Skeletal muscle satellite cell (primary cell): ENCODE measurements around the gene CHST11.

Experiments
- H3K27me3 ChIP-seq: 2 replicates; pipeline ENCODE4 v1.7.0; 2013; ENCODE audit warnings: low read length; ENCODE audit not compliant: control insufficient read depth, insufficient read depth
- H3K36me3 ChIP-seq: 2 replicates; pipeline ENCODE4 v1.7.0; 2013; ENCODE audit warnings: mild to moderate bottlenecking, control low read depth, low read length; ENCODE audit not compliant: insufficient read depth
- H3K4me1 ChIP-seq: 2 replicates; pipeline ENCODE4 v1.7.0; 2013; ENCODE audit warnings: low read length; ENCODE audit not compliant: control insufficient read depth, insufficient read depth
- H3K4me2 ChIP-seq: 2 replicates; pipeline ENCODE4 v1.7.0; 2013; ENCODE audit warnings: mild to moderate bottlenecking, low read length
- H3K4me3 ChIP-seq: 2 replicates; pipeline ENCODE4 v1.7.0; 2013; ENCODE audit warnings: low read length
- H3K9ac ChIP-seq: 2 replicates; pipeline ENCODE4 v1.7.0; 2013; ENCODE audit warnings: mild to moderate bottlenecking, low read depth, low read length, moderate library complexity
- H3K9me3 ChIP-seq: replicated peaks from 2 replicates; pipeline ENCODE4 v1.7.0; 2013; ENCODE audit warnings: mild to moderate bottlenecking, control low read depth, low read length

CHST11 gene

DNA sequence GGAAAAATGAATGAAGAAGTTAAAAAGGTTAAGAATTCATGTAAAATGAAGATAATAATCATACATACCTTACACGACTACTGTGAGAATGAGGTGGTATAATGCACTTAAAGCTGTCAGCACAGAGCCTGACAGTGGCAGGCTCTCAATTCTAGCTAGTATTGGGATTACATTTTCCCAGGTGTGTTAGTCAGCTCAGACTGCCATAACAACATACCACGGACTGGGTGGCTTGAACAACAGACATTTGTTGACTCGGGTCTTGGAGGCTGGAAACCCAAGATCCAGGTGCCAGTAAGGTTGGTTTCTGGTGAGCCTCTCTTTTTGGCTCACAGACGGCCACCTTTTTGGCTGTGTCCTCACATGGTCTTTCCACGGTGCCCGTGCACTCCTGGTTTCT is 167.8 kb downstream of the CHST11 start:
- Histone ChIP-seq H3K4me1 (no peaks in the 10 kb centered on the region), H3K9ac (no peak overlapping the region), H3K9me3 (no peaks in the 10 kb centered on the region), H3K36me3 (no peaks in the 10 kb centered on the region), H3K27me3 (no peaks in the 10 kb centered on the region), H3K4me3 (no peak overlapping the region), H3K4me2 (no peak overlapping the region)

DNA sequence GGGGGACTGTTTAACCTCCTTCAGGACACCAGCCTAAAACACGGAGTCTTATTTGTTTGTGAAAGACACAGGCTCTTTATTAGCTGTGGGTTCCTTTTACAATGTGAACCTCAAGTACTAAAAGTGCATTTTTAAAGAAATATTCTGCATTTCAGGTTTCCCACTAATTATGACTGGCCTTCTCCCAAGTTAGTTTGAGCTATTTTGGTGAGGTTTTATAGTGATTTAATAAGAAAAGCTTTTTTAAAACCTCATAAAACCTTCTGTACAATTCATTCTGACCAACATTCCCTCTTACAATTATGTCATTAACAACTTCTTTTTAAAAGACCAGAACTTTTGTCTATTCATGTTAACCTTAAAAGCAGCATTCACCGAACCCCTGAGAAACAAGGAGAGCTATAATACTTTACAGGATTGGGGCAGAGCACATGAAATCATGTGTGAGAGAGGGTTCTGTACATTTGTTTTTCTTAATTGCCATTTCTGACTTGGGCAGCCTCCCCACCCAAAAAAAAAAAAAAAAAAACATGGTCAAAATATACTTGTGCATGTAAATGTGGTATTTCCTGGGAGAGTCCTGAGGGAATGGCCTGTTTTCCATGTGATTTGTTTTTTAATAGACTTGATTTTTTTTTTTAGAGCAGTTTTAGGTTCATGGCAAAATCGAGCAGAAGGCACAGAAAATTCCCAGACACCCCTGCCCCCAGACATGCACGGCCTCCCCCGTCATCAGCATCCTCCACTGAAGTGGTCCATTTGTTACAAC is 169.5 kb downstream of the CHST11 start:
- H3K4me3 ChIP-seq, result no peak overlapping the region
- H3K9me3 ChIP-seq, result no peaks in the 10 kb centered on the region
- H3K36me3 ChIP-seq, result no peaks in the 10 kb centered on the region
- no peak overlapping the region for H3K4me2 ChIP-seq
- H3K27me3 ChIP-seq, result no peaks in the 10 kb centered on the region
- no peak overlapping the region for H3K9ac ChIP-seq
- H3K4me1 ChIP-seq, result no peaks in the 10 kb centered on the region

DNA sequence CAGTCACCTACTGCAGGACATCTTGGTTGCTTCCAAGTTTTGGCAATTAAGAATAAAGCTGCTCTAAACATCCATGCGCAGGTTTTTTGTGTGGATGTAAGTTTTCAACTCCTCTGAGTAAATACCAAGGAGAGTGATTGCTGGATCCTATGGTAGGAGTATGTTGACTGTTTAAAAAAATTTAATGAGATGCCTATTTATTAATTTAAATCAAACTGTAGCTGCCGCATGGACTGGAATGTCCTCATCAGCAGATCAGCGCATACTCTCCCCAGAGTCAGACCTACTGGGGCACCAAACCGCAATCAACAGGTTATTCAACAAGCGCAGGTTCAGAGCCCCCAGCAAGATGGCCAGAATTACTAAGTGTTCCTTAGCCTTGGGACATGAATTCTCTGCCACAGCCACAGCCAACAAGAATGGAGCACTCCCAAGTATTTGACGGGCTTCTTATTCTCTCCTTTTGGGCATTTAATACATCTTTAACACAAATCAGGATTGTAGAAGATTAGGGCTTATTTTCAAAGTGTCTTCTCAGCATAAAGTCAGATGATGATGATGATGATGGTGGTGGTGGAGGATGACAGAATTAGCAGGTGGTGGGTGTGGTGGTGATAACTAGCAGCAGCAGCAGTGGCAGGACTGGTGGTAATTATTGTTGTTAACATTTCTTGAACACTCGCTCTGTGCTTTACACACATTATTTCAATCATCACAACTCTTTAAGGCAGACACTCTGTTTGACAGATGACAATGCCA is 170.7 kb downstream of the CHST11 start:
- Histone ChIP-seq H3K4me1 (no peaks in the 10 kb centered on the region), H3K4me3 (no peak overlapping the region), H3K9ac (no peak overlapping the region), H3K36me3 (no peaks in the 10 kb centered on the region), H3K9me3 (no peaks in the 10 kb centered on the region), H3K27me3 (no peaks in the 10 kb centered on the region), H3K4me2 (no peak overlapping the region)

DNA sequence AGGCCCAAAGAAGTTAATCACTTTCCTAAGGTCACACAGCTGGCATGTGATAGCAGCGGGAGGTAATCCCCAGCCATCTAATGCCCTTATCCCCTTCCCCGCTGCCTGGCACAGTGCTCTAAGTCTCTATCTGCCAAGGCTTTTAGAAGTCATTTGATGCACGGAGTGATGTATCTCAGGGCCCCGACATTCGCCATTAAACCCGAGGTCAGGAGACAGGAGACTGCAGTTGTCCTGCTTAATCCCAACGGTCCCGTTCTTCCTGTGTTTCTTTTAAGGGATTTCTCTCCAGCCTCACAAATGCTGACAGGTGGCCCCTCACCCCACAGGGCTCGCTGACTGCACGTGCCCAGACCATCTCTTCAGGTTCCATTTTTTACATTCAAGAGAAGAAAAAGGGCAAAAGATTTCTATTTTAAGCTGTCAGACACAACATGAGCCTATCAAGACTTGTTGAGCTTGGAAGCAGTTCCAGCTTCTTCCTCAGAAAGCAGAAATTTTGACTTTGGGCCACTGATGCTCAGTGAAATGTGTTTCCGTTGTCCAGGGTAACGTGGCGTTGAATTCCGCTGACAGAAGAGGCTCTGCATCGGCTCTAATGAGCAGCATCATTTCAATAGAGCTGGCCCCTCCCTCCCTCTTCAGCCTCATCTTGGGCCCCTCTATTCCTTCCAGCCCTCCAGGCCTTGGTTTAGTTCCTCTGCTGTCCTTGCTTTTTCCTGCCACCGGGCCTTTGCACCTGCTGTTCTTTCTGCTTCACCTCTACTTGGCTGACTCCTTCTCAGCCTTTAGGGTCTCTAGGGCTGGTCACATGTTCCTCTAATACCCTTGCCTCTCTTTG is 171.5 kb downstream of the CHST11 start:
- Histone ChIP-seq H3K9me3 (no peaks in the 10 kb centered on the region), H3K4me3 (no peak overlapping the region), H3K36me3 (no peaks in the 10 kb centered on the region), H3K9ac (no peak overlapping the region), H3K4me1 (no peaks in the 10 kb centered on the region), H3K4me2 (no peak overlapping the region), H3K27me3 (no peaks in the 10 kb centered on the region)

DNA sequence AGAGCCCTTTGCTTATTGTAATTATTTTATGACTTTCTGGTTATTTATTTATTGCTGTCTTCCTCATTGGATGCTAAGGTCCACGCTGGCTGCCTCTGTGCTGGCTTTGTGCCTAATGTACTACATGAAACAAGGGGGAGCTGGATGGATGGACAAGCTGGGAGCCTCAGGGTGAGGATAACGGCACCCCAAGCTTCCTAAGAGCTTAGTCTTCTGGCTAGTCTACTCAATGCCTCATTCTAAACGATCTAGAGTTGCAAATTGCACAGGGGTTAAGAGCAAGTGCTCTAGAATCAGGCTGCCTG is 172.0 kb downstream of the CHST11 start:
- Histone ChIP-seq H3K4me1 (no peaks in the 10 kb centered on the region), H3K9ac (no peak overlapping the region), H3K36me3 (no peaks in the 10 kb centered on the region), H3K4me2 (no peak overlapping the region), H3K27me3 (no peaks in the 10 kb centered on the region), H3K4me3 (no peak overlapping the region), H3K9me3 (no peaks in the 10 kb centered on the region)

DNA sequence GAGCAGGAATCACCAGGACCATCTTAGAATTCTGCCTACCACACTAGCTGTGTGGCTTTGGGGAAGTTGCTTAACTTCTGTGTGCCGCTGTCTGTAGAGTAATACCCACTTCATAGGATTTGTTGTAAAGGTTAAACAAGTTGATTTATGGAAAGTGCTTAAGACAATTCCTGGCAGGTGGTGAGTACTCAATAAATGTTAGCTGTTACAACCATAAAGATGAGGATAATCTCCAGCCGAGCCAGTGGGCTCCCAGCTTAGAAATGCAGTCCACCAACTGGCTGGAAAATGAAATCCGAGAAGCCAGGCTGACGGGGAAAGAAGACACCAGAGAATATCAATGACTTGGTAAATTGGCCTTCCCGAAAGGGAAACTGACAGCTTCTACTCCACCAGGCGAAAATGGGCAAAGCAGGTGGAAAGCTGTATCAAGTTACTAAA is 173.5 kb downstream of the CHST11 start:
- Histone ChIP-seq H3K9ac (no peak overlapping the region), H3K4me3 (no peak overlapping the region), H3K9me3 (no peaks in the 10 kb centered on the region), H3K4me2 (no peak overlapping the region), H3K27me3 (no peaks in the 10 kb centered on the region), H3K36me3 (no peaks in the 10 kb centered on the region), H3K4me1 (no peaks in the 10 kb centered on the region)

DNA sequence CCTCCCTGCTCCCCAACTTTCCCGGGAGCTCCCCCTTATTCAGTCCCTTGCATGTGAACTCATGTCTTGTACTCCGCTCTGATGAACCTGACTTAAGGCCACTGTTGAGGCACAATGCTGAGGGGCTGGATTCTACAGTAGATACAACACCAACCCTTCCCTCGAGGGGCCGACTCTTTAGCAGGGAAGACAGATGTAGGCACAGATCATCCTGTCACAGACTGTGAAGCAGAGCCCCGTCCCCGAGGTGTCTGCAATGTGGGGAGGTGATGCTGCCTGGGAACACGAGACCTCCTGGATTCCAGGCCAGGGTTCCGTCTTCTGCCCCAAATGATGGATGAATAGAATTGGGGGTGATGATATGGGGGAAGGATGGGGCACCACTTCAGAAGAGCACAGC is 175.1 kb downstream of the CHST11 start:
- Histone ChIP-seq H3K9ac (no peak overlapping the region), H3K36me3 (no peaks in the 10 kb centered on the region), H3K4me3 (no peak overlapping the region), H3K4me1 (no peaks in the 10 kb centered on the region), H3K9me3 (no peaks in the 10 kb centered on the region), H3K27me3 (no peaks in the 10 kb centered on the region), H3K4me2 (no peak overlapping the region)

DNA sequence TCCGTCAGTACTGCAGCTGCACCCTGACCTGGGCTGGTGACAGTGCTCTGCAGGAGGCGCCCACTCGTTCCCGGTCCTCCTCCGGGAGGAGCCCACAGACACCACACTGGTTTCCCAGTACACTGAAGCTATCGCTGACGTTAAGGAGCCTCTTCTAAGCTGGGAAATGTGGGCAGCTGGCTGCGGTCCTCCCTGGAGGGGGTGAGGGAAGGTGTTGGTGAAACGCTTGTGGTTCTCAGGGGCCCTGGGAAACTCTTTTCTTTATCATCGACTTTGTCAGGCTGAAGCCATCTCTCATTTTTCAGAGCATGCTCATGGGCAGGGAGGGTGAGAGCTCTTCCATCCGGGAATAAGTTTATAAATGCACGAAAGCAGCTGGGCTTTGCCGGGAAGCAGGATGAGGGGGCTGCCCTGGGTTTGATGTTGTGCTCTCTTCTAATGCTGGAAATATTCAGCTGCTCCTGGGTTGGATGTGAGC is 176.0 kb downstream of the CHST11 start:
- H3K27me3 ChIP-seq, result no peaks in the 10 kb centered on the region
- no peak overlapping the region for H3K4me2 ChIP-seq
- H3K9me3 ChIP-seq, result no peaks in the 10 kb centered on the region
- no peaks in the 10 kb centered on the region for H3K4me1 ChIP-seq
- H3K9ac ChIP-seq, result no peak overlapping the region
- H3K36me3 ChIP-seq, result no peaks in the 10 kb centered on the region
- H3K4me3 ChIP-seq, result no peak overlapping the region

DNA sequence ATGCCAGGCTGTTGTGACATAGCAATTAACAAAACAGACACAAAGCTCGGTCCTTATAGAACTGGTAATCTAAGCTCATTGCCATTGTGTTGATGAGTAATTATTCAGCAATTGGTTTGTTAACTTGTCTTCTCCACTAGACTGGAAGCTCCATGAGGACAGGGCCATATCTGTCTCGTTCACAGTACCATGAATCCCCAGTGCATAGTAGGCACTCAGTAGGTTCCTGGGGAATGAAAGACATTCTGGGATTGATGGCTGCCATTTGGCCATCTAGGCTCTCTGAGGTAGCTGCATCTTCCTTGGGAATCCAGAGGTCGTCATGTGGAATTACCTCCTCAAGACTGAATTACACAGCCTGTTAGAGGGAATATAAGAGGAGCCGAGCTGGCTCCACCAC is 177.3 kb downstream of the CHST11 start:
- Histone ChIP-seq H3K4me1 (no peaks in the 10 kb centered on the region), H3K36me3 (no peaks in the 10 kb centered on the region), H3K9me3 (no peaks in the 10 kb centered on the region), H3K4me2 (no peak overlapping the region), H3K9ac (no peak overlapping the region), H3K27me3 (no peaks in the 10 kb centered on the region), H3K4me3 (no peak overlapping the region)

DNA sequence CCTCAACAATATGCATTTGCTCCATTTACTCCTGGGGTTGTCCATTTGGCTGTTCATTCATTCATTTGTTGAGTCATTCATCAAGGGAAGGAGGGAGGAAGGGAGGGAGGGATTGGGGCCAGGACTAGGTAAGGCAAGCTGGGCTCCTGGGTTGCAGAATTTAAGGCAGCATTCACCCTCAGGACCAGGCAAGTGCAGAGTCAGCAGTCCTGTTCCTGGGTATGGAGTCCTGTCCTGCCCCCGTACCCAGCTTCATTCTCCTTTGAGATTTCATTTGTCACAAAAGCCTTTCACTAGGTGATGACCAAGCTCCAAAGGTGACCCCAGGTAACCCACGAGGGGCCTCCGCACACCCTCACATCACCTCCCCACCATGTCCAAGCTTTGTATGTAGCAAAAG is 178.1 kb downstream of the CHST11 start:
- H3K4me1 ChIP-seq, result no peaks in the 10 kb centered on the region

DNA sequence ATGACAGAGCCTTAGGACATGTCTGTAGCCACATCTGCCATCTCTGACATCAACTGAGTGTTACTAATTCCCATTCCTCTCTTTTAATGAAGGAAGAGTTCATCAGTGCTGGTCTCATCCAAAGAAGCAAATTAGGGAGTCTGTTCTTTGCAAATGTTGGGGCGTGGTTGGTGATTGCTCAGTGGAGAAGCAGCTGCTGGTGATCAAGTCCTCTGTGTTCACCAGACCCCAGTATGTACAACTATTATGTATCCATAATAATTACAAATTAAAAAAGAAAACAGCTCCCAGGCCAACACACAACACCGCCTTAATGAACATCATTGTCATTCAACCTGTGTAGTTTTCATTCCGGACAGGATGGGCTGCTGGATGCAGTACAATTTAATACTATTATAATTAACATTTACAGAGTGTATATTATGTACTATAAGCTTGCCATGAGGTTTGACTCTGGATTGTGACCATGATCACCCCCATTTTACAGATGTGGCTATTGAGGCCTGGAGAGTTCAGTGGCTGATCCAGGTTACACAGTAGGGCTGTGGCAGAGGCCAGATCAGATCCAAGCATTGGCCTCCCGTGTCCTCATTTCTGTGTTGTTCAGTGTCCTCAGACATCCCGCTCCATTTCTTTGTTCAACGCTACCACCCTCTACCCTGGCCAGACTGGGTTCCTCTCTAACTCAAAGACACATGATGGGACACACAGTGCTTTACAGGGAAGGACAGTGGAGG is 179.0 kb downstream of the CHST11 start:
- no peak overlapping the region for H3K9ac ChIP-seq
- no peaks in the 10 kb centered on the region for H3K9me3 ChIP-seq
- no peaks in the 10 kb centered on the region for H3K36me3 ChIP-seq
- no peaks in the 10 kb centered on the region for H3K4me1 ChIP-seq
- no peak overlapping the region for H3K4me3 ChIP-seq
- no peaks in the 10 kb centered on the region for H3K27me3 ChIP-seq
- H3K4me2 ChIP-seq, result no peak overlapping the region

More for the DNA sequence above, 178.1 kb downstream of the CHST11 start:
- Histone ChIP-seq H3K9me3 (no peaks in the 10 kb centered on the region), H3K9ac (no peak overlapping the region), H3K27me3 (no peaks in the 10 kb centered on the region), H3K4me3 (no peak overlapping the region), H3K36me3 (no peaks in the 10 kb centered on the region), H3K4me2 (no peak overlapping the region)
